Stimulated activated naive CD8-positive, alpha-beta T cell treated with anti-CD3 and anti-CD28 coated beads, Interleukin-15, amount 100 ng/mL, for 72 hours (primary cell): ENCODE measurements around the gene PAQR9.
A peak's percentile ranks its signal among the peaks of the same experiment; 100 is the strongest.

Source experiments
- ATAC-seq: fragments of 150-1000 bp; cut with Tn5 transposase; 2 replicates; pipeline ENCODE4 v1.10.0; 2021; ENCODE audit warnings: mild to moderate bottlenecking, moderate library complexity
- DNase-seq, 2 donors: peaks; one replicate each; pipeline ENCODE4 v3.0.0; 2021 to 2022
- H3K27ac Mint-ChIP-seq, 2 donors: one replicate each; pipeline ENCODE4 v1.8.0; 2022; ENCODE audit warnings: mild to moderate bottlenecking in 2 of 2, mixed read lengths in 2 of 2, moderate library complexity in 2 of 2
- H3K27me3 Mint-ChIP-seq: one replicate; pipeline ENCODE4 v1.8.0; 2022; ENCODE audit warnings: mixed read lengths
- H3K4me1 Mint-ChIP-seq: one replicate; pipeline ENCODE4 v1.8.0; 2022; ENCODE audit warnings: mild to moderate bottlenecking, mixed read lengths
- H3K4me3 Mint-ChIP-seq, 2 donors: one replicate each; pipeline ENCODE4 v1.8.0; 2022; ENCODE audit warnings: mild to moderate bottlenecking in 2 of 2, mixed read lengths in 2 of 2, moderate library complexity in 1 of 2
- H3K9me3 Mint-ChIP-seq, 2 donors: one replicate each; pipeline ENCODE4 v1.8.0; 2022; ENCODE audit warnings: mixed read lengths in 2 of 2

The PAQR9 gene

GRCh38 chr3:142946861-142947260 is 16.6 kb downstream of the PAQR9 start:
- H3K27ac Mint-ChIP-seq: no peak overlapping the region
- H3K27me3 Mint-ChIP-seq: peaks cover 76% of the 10 kb centered on the region
- peaks cover 12% of the 10 kb centered on the region for H3K4me1 Mint-ChIP-seq
- DNase-seq (no peak), ATAC-seq (no peak)
- H3K9me3 Mint-ChIP-seq: no peaks in the 10 kb centered on the region
- peak overlapping the region in 1 of 2 donors; percentile 16 for H3K4me3 Mint-ChIP-seq

- H3K27me3 Mint-ChIP-seq: peaks cover 66% of the 10 kb centered on the region
- DNase-seq (no peak), ATAC-seq (no peak)
- H3K4me3 Mint-ChIP-seq: no peak overlapping the region
- H3K27ac Mint-ChIP-seq: no peak overlapping the region
- peaks cover 12% of the 10 kb centered on the region for H3K4me1 Mint-ChIP-seq
- H3K9me3 Mint-ChIP-seq: no peaks in the 10 kb centered on the region
Observed at GRCh38 chr3:142945023-142945422, 18.5 kb downstream of the PAQR9 start.

GRCh38 chr3:142944342-142944741 is 19.1 kb downstream of the PAQR9 start:
- ATAC-seq (no peak), DNase-seq (no peak)
- H3K4me3 Mint-ChIP-seq: no peak overlapping the region
- peaks cover 59% of the 10 kb centered on the region for H3K27me3 Mint-ChIP-seq
- H3K9me3 Mint-ChIP-seq: no peaks in the 10 kb centered on the region
- no peak overlapping the region for H3K27ac Mint-ChIP-seq
- H3K4me1 Mint-ChIP-seq: peaks cover 12% of the 10 kb centered on the region

GRCh38 chr3:142943870-142944269 is 19.6 kb downstream of the PAQR9 start:
- Mint-ChIP-seq H3K9me3 (no peaks in the 10 kb centered on the region), H3K27me3 (peaks cover 56% of the 10 kb centered on the region), H3K27ac (no peak overlapping the region), H3K4me1 (peaks cover 12% of the 10 kb centered on the region), H3K4me3 (no peak overlapping the region)
- no peak for ATAC-seq
- no peak for DNase-seq

- no peaks in the 10 kb centered on the region for H3K9me3 Mint-ChIP-seq
- no peak overlapping the region for H3K4me3 Mint-ChIP-seq
- H3K27ac Mint-ChIP-seq: no peak overlapping the region
- H3K27me3 Mint-ChIP-seq: peaks cover 51% of the 10 kb centered on the region
- ATAC-seq (no peak), DNase-seq (no peak)
- peaks cover 12% of the 10 kb centered on the region for H3K4me1 Mint-ChIP-seq
Observed at GRCh38 chr3:142943349-142943748, 20.1 kb downstream of the PAQR9 start.

GRCh38 chr3:142941373-142942123 is 21.9 kb downstream of the PAQR9 start:
- peaks cover 6% of the 10 kb centered on the region for H3K4me1 Mint-ChIP-seq
- no peaks in the 10 kb centered on the region for H3K9me3 Mint-ChIP-seq
- H3K27ac Mint-ChIP-seq: no peak overlapping the region
- DNase-seq (no peak), ATAC-seq (no peak)
- no peak overlapping the region for H3K4me3 Mint-ChIP-seq
- peaks cover 34% of the 10 kb centered on the region for H3K27me3 Mint-ChIP-seq

- H3K4me1 Mint-ChIP-seq: peaks cover 6% of the 10 kb centered on the region
- peaks cover 27% of the 10 kb centered on the region for H3K27me3 Mint-ChIP-seq
- no peak overlapping the region for H3K27ac Mint-ChIP-seq
- ATAC-seq (no peak), DNase-seq (no peak)
- no peak overlapping the region for H3K4me3 Mint-ChIP-seq
- no peaks in the 10 kb centered on the region for H3K9me3 Mint-ChIP-seq
Observed at GRCh38 chr3:142940472-142940871, 23.0 kb downstream of the PAQR9 start.

- Mint-ChIP-seq H3K27ac (no peak overlapping the region), H3K4me3 (no peak overlapping the region), H3K9me3 (no peaks in the 10 kb centered on the region), H3K27me3 (peaks cover 22% of the 10 kb centered on the region), H3K4me1 (peaks cover 6% of the 10 kb centered on the region)
- ATAC-seq: no peak
- DNase-seq: no peak
Observed at GRCh38 chr3:142940000-142940399, 23.5 kb downstream of the PAQR9 start.

GRCh38 chr3:142935963-142936362 is 27.5 kb downstream of the PAQR9 start:
- ATAC-seq (no peak), DNase-seq (no peak)
- no peaks in the 10 kb centered on the region for H3K27me3 Mint-ChIP-seq
- no peaks in the 10 kb centered on the region for H3K9me3 Mint-ChIP-seq
- H3K27ac Mint-ChIP-seq: no peak overlapping the region
- no peaks in the 10 kb centered on the region for H3K4me1 Mint-ChIP-seq
- H3K4me3 Mint-ChIP-seq: no peak overlapping the region

GRCh38 chr3:142934887-142935269 is 28.6 kb downstream of the PAQR9 start:
- Mint-ChIP-seq H3K9me3 (no peaks in the 10 kb centered on the region), H3K4me3 (no peak overlapping the region), H3K27me3 (no peaks in the 10 kb centered on the region), H3K4me1 (no peaks in the 10 kb centered on the region), H3K27ac (no peak overlapping the region)
- DNase-seq (no peak), ATAC-seq (no peak)

- Mint-ChIP-seq H3K4me3 (no peak overlapping the region), H3K27me3 (no peaks in the 10 kb centered on the region), H3K4me1 (no peaks in the 10 kb centered on the region), H3K9me3 (no peaks in the 10 kb centered on the region), H3K27ac (no peak overlapping the region)
- DNase-seq (no peak), ATAC-seq (no peak)
Observed at GRCh38 chr3:142934128-142934886, 29.2 kb downstream of the PAQR9 start.

- Mint-ChIP-seq H3K4me1 (no peaks in the 10 kb centered on the region), H3K27ac (no peak overlapping the region), H3K9me3 (no peaks in the 10 kb centered on the region), H3K27me3 (peaks cover 8% of the 10 kb centered on the region), H3K4me3 (no peak overlapping the region)
- DNase-seq (no peak), ATAC-seq (peak; percentile 60)
Observed at GRCh38 chr3:142931222-142931621, 32.3 kb downstream of the PAQR9 start.

- no peak for DNase-seq
- no peak for ATAC-seq
- H3K27me3 Mint-ChIP-seq: peaks cover 15% of the 10 kb centered on the region
- no peaks in the 10 kb centered on the region for H3K9me3 Mint-ChIP-seq
- H3K4me1 Mint-ChIP-seq: no peaks in the 10 kb centered on the region
- H3K27ac Mint-ChIP-seq: no peak overlapping the region
- H3K4me3 Mint-ChIP-seq: no peak overlapping the region
Observed at GRCh38 chr3:142930463-142930862, 33.0 kb downstream of the PAQR9 start.

- no peaks in the 10 kb centered on the region for H3K4me1 Mint-ChIP-seq
Observed at GRCh38 chr3:142929890-142930289, 33.6 kb downstream of the PAQR9 start.

GRCh38 chr3:142929109-142929508 is 34.4 kb downstream of the PAQR9 start:
- no peak overlapping the region for H3K27ac Mint-ChIP-seq
- no peaks in the 10 kb centered on the region for H3K4me1 Mint-ChIP-seq
- peaks cover 0 to 7% of the 10 kb centered on the region in 2 donors for H3K9me3 Mint-ChIP-seq
- H3K27me3 Mint-ChIP-seq: peaks cover 29% of the 10 kb centered on the region
- DNase-seq: peak in 1 of 2 donors; percentile 31
- ATAC-seq: peak; percentile 66
- H3K4me3 Mint-ChIP-seq: no peak overlapping the region

More at GRCh38 chr3:142929890-142930289, 33.6 kb downstream of the PAQR9 start:
- ATAC-seq (no peak), DNase-seq (no peak)
- Mint-ChIP-seq H3K9me3 (no peaks in the 10 kb centered on the region), H3K27ac (no peak overlapping the region), H3K27me3 (peaks cover 21% of the 10 kb centered on the region), H3K4me3 (no peak overlapping the region)

GRCh38 chr3:142926368-142926944 is 37.0 kb downstream of the PAQR9 start:
- H3K4me3 Mint-ChIP-seq: no peak overlapping the region
- ATAC-seq (no peak), DNase-seq (no peak)
- no peaks in the 10 kb centered on the region for H3K4me1 Mint-ChIP-seq
- peaks cover 34% of the 10 kb centered on the region for H3K27me3 Mint-ChIP-seq
- no peak overlapping the region for H3K27ac Mint-ChIP-seq
- peaks cover 0 to 7% of the 10 kb centered on the region in 2 donors for H3K9me3 Mint-ChIP-seq
